Stimulated activated CD4-positive, alpha-beta T cell treated with anti-CD3 and anti-CD28 coated beads, Interleukin-1b, Interleukin-23, amount 100 ng/mL, for 24 hours (primary cell): Measurements from ENCODE around the gene SERPINA1.
"Not testable (repeated sequence)": the region's sequence is repeated elsewhere in the genome, so short reads cannot be mapped to it uniquely, and the experiment has no call there.

Source experiments
- DNase-seq, 4 experiments: peaks; one replicate each; pipeline ENCODE4 v3.0.0-alpha.2; 2020; ENCODE audit warnings: low read depth in 4 of 4, low spot score in 1 of 4

SERPINA1 gene

GRCh38 chr14:94388384-94389103 is at the start of gene SERPINA1:
SERPINA1 (minus strand) TSS chr14:94388602; CDS start chr14:94383237, 5,365 bp downstream.
- no peak for DNase-seq

- no peak for DNase-seq
Measured at GRCh38 chr14:94428610-94429009, 40.2 kb upstream of the SERPINA1 start.

GRCh38 chr14:94427016-94427613 is 38.7 kb upstream of the SERPINA1 start:
- no peak for DNase-seq

GRCh38 chr14:94426526-94426925 is 38.1 kb upstream of the SERPINA1 start:
- no peak for DNase-seq

GRCh38 chr14:94424371-94424770 is 36.0 kb upstream of the SERPINA1 start:
- no peak for DNase-seq

- DNase-seq = peak in 3 of 4 experiments; percentile 21 to 30 (median 21)
Measured at GRCh38 chr14:94423453-94424056, 35.2 kb upstream of the SERPINA1 start.

GRCh38 chr14:94421316-94421715 is 32.9 kb upstream of the SERPINA1 start:
- DNase-seq = no peak

- DNase-seq = not testable (repeated sequence)
Measured at GRCh38 chr14:94417497-94418205, 29.2 kb upstream of the SERPINA1 start.

GRCh38 chr14:94412671-94413638 is 24.6 kb upstream of the SERPINA1 start:
- DNase-seq = no peak

GRCh38 chr14:94411638-94412037 is 23.2 kb upstream of the SERPINA1 start:
- no peak for DNase-seq

- DNase-seq = not testable (repeated sequence)
Measured at GRCh38 chr14:94409430-94409829, 21.0 kb upstream of the SERPINA1 start.

GRCh38 chr14:94408546-94409095 is 20.2 kb upstream of the SERPINA1 start:
- no peak for DNase-seq

- DNase-seq = no peak
Measured at GRCh38 chr14:94407906-94408305, 19.5 kb upstream of the SERPINA1 start.

- no peak for DNase-seq
Measured at GRCh38 chr14:94406910-94407309, 18.5 kb upstream of the SERPINA1 start.

- DNase-seq = no peak
Measured at GRCh38 chr14:94405486-94405885, 17.1 kb upstream of the SERPINA1 start.

- DNase-seq = no peak
Measured at GRCh38 chr14:94404561-94404960, 16.2 kb upstream of the SERPINA1 start.

GRCh38 chr14:94403312-94403932 is 15.0 kb upstream of the SERPINA1 start:
- no peak for DNase-seq

GRCh38 chr14:94401083-94401482 is 12.7 kb upstream of the SERPINA1 start:
- no peak for DNase-seq

GRCh38 chr14:94400422-94400841 is 12.0 kb upstream of the SERPINA1 start:
- DNase-seq = no peak

- DNase-seq = no peak
Measured at GRCh38 chr14:94398536-94398935, 10.1 kb upstream of the SERPINA1 start.
